Measurements from ENCODE around the gene TNFSF4.

GRCh38 chr1:173164686-173165085 is 42.4 kb downstream of the TNFSF4 start:
- TF ChIP-seq EZH2 (IDR thresholded peaks at IDR 0.05; ENCODE audit: insufficient read depth, poor library complexity, severe bottlenecking) = no peak
- no peak for TF ChIP-seq EZH2phosphoT487 (IDR thresholded peaks at IDR 0.05; ENCODE audit: insufficient read depth, low read depth)
